Astrocyte (in vitro differentiated cells and primary cell): ENCODE results near the gene AP3B1. TPM values are rescaled to one million over a fixed set of nuclear protein-coding genes. Genes with fewer than 3 reads are reported as not detected.

ENCODE experiments used
- DNase-seq: peaks from one replicate; pipeline ENCODE4 v3.0.0-alpha.2; 2010; ENCODE audit warnings: low read depth
- FAIRE-seq: peaks from 2 replicates; lab custom pipeline; 2011; peaks lifted over from hg19 to GRCh38; lab: Jason Lieb, UNC
- H2AFZ ChIP-seq: 2 replicates; pipeline ENCODE4 v1.6.0; 2012; ENCODE audit warnings: low read depth, low read length, inconsistent platforms
- H3K27ac ChIP-seq: 2 replicates; pipeline ENCODE4 v1.5.1; 2011; ENCODE audit warnings: low read depth, low read length, inconsistent platforms
- H3K27me3 ChIP-seq: 2 replicates; pipeline ENCODE4 v1.6.0; 2011; ENCODE audit warnings: low read length, inconsistent platforms; ENCODE audit not compliant: insufficient read depth
- H3K36me3 ChIP-seq: 2 replicates; pipeline ENCODE4 v1.5.1; 2011; ENCODE audit warnings: low read length, inconsistent platforms; ENCODE audit not compliant: insufficient read depth
- H3K4me1 ChIP-seq: 2 replicates; pipeline ENCODE4 v1.5.1; 2011; ENCODE audit warnings: low read length, inconsistent platforms; ENCODE audit not compliant: insufficient read depth
- H3K4me2 ChIP-seq: 2 replicates; pipeline ENCODE4 v1.6.0; 2012; ENCODE audit warnings: low read length, inconsistent platforms
- H3K4me3 ChIP-seq: 2 replicates; pipeline ENCODE4 v1.5.1; 2011; ENCODE audit warnings: low read depth, mild to moderate bottlenecking, low read length, inconsistent platforms; ENCODE audit not compliant: insufficient read depth
- H3K79me2 ChIP-seq: 2 replicates; pipeline ENCODE4 v1.6.0; 2012; ENCODE audit warnings: mild to moderate bottlenecking, low read length, inconsistent platforms; ENCODE audit not compliant: insufficient read depth
- H3K9ac ChIP-seq: 2 replicates; pipeline ENCODE4 v1.6.0; 2012; ENCODE audit warnings: mild to moderate bottlenecking, low read length, inconsistent platforms
- H3K9me3 ChIP-seq: 2 replicates; pipeline ENCODE4 v1.5.1; 2012; ENCODE audit warnings: low read depth, mild to moderate bottlenecking, low read length, inconsistent platforms; ENCODE audit not compliant: insufficient read depth
- H4K20me1 ChIP-seq: 2 replicates; pipeline ENCODE4 v1.6.0; 2012; ENCODE audit warnings: low read length, inconsistent platforms; ENCODE audit not compliant: insufficient read depth
- H3K27ac Mint-ChIP-seq: one replicate; pipeline ENCODE4 v1.8.0; 2021; ENCODE audit warnings: mild to moderate bottlenecking, mixed read lengths; ENCODE audit not compliant: unreplicated experiment
- H3K27me3 Mint-ChIP-seq: one replicate; pipeline ENCODE4 v1.8.0; 2021; ENCODE audit warnings: low read depth, mixed read lengths; ENCODE audit not compliant: unreplicated experiment
- H3K36me3 Mint-ChIP-seq: one replicate; pipeline ENCODE4 v1.8.0; 2021; ENCODE audit warnings: low read depth, mixed read lengths; ENCODE audit not compliant: unreplicated experiment
- H3K4me1 Mint-ChIP-seq: one replicate; pipeline ENCODE4 v1.8.0; 2021; ENCODE audit warnings: low read depth, mixed read lengths; ENCODE audit not compliant: unreplicated experiment
- H3K4me3 Mint-ChIP-seq: one replicate; pipeline ENCODE4 v1.8.0; 2021; ENCODE audit warnings: mild to moderate bottlenecking, moderate library complexity, mixed read lengths; ENCODE audit not compliant: unreplicated experiment
- H3K9me3 Mint-ChIP-seq: one replicate; pipeline ENCODE4 v1.8.0; 2021; ENCODE audit warnings: mild to moderate bottlenecking, mixed read lengths; ENCODE audit not compliant: unreplicated experiment
- EZH2 ChIP-seq: IDR thresholded peaks from 2 replicates; pipeline ENCODE4 v1.6.1; 2012; ENCODE audit warnings: mild to moderate bottlenecking, low read length, inconsistent platforms; ENCODE audit not compliant: insufficient read depth
- total RNA-seq: library from RNA; stranded (reverse); gene quantifications from 2 replicates; pipeline ENCODE4 v1.2.1, GENCODE V29; 2021
- TF ChIP-seq, protein P1 (sequence below): IDR thresholded peaks from 2 replicates; pipeline ENCODE4 v1.5.1; 2011; ENCODE audit warnings: low read depth, mild to moderate bottlenecking, inconsistent platforms, low read length, moderate library complexity; ENCODE audit not compliant: insufficient read depth

The AP3B1 gene
- total RNA-seq, 1 donor from 2014 or later = 64.8 TPM

- Histone ChIP-seq H4K20me1 (no peaks in the 10 kb centered on the region), H3K9me3 (no peaks in the 10 kb centered on the region), H3K27ac (no peak overlapping the region), H3K27me3 (no peaks in the 10 kb centered on the region), H3K36me3 (peaks cover 6% of the 10 kb centered on the region), H3K4me3 (no peak overlapping the region), H3K9ac (no peak overlapping the region), H3K4me1 (no peaks in the 10 kb centered on the region), H3K79me2 (no peaks in the 10 kb centered on the region), H2AFZ (no peak overlapping the region), H3K4me2 (no peak overlapping the region)
- no peak overlapping the region for H3K4me3 Mint-ChIP-seq
- no peak overlapping the region for H3K27ac Mint-ChIP-seq
- H3K4me1 Mint-ChIP-seq = no peaks in the 10 kb centered on the region
- DNase-seq (no peak), FAIRE-seq (no peak)
- H3K27me3 Mint-ChIP-seq = no peaks in the 10 kb centered on the region
- TF ChIP-seq EZH2 = no peak
- TF ChIP-seq, protein P1, sequence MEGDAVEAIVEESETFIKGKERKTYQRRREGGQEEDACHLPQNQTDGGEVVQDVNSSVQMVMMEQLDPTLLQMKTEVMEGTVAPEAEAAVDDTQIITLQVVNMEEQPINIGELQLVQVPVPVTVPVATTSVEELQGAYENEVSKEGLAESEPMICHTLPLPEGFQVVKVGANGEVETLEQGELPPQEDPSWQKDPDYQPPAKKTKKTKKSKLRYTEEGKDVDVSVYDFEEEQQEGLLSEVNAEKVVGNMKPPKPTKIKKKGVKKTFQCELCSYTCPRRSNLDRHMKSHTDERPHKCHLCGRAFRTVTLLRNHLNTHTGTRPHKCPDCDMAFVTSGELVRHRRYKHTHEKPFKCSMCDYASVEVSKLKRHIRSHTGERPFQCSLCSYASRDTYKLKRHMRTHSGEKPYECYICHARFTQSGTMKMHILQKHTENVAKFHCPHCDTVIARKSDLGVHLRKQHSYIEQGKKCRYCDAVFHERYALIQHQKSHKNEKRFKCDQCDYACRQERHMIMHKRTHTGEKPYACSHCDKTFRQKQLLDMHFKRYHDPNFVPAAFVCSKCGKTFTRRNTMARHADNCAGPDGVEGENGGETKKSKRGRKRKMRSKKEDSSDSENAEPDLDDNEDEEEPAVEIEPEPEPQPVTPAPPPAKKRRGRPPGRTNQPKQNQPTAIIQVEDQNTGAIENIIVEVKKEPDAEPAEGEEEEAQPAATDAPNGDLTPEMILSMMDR = no peak
- H3K9me3 Mint-ChIP-seq = no peaks in the 10 kb centered on the region
- H3K36me3 Mint-ChIP-seq = peaks cover 3% of the 10 kb centered on the region
Measured at GRCh38 chr5:78137290-78137689, 157.2 kb downstream of the AP3B1 start.

DNA sequence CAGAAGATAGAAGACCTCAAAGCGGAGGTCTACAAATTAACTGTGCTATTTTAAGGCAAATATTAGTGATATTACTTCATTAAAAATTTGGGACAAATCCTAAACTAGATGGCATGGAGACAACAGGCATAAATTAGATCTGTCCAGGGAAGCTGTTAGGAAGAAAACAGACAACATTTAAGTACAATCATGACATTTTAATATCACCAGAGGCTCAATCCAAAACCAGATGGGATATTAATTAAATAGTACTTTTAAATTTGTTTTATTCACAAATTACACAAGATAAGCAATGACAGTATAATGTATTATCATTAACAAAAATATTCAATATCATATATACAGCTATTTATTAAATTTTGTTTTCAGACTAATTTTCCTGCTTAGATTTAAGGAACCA is 161.1 kb downstream of the AP3B1 start:
- no peaks in the 10 kb centered on the region for H3K79me2 ChIP-seq
- no peaks in the 10 kb centered on the region for H3K4me1 ChIP-seq
- H3K4me3 Mint-ChIP-seq = no peak overlapping the region
- no peak overlapping the region for H3K27ac Mint-ChIP-seq
- H3K4me2 ChIP-seq = no peak overlapping the region
- TF ChIP-seq, protein P1 = no peak
- TF ChIP-seq EZH2 = no peak
- H3K4me1 Mint-ChIP-seq = no peaks in the 10 kb centered on the region
- no peak overlapping the region for H3K27ac ChIP-seq
- no peak overlapping the region for H2AFZ ChIP-seq
- H3K36me3 ChIP-seq = no peaks in the 10 kb centered on the region
- H3K9me3 ChIP-seq = no peaks in the 10 kb centered on the region
- no peaks in the 10 kb centered on the region for H3K9me3 Mint-ChIP-seq
- no peak overlapping the region for H3K9ac ChIP-seq
- DNase-seq (no peak), FAIRE-seq (no peak)
- no peaks in the 10 kb centered on the region for H3K27me3 Mint-ChIP-seq
- H3K4me3 ChIP-seq = no peak overlapping the region
- H4K20me1 ChIP-seq = no peaks in the 10 kb centered on the region
- H3K27me3 ChIP-seq = no peaks in the 10 kb centered on the region
- no peaks in the 10 kb centered on the region for H3K36me3 Mint-ChIP-seq

- Histone ChIP-seq H4K20me1 (no peaks in the 10 kb centered on the region), H3K27ac (no peak overlapping the region), H3K79me2 (no peaks in the 10 kb centered on the region), H3K4me3 (no peak overlapping the region), H3K4me1 (no peaks in the 10 kb centered on the region), H3K4me2 (no peak overlapping the region), H3K36me3 (no peaks in the 10 kb centered on the region), H3K27me3 (no peaks in the 10 kb centered on the region), H2AFZ (no peak overlapping the region), H3K9ac (no peak overlapping the region), H3K9me3 (no peaks in the 10 kb centered on the region)
- no peaks in the 10 kb centered on the region for H3K4me1 Mint-ChIP-seq
- H3K36me3 Mint-ChIP-seq = no peaks in the 10 kb centered on the region
- TF ChIP-seq, protein P1 = no peak
- TF ChIP-seq EZH2 = no peak
- DNase-seq (no peak), FAIRE-seq (no peak)
- no peaks in the 10 kb centered on the region for H3K9me3 Mint-ChIP-seq
- H3K27me3 Mint-ChIP-seq = no peaks in the 10 kb centered on the region
- no peak overlapping the region for H3K27ac Mint-ChIP-seq
- no peak overlapping the region for H3K4me3 Mint-ChIP-seq
Measured at GRCh38 chr5:78132507-78132906, 162.0 kb downstream of the AP3B1 start.
